GM03348 (cell line): Measurements from ENCODE around the gene PHKB.
"Not testable (repeated sequence)": the region's sequence is repeated elsewhere in the genome, so short reads cannot be mapped to it uniquely, and the experiment has no call there.

Experiments
- DNase-seq: peaks from one replicate; pipeline ENCODE4 v3.0.0; 2012; ENCODE audit warnings: low spot score

PHKB gene

GRCh38 chr16:47626246-47626645, 165.1 kb downstream of the PHKB start:
- no peak for DNase-seq

GRCh38 chr16:47627085-47627639, 166.0 kb downstream of the PHKB start:
- DNase-seq = no peak

- DNase-seq = no peak
These were observed 166.6 kb downstream of the PHKB start for GRCh38 chr16:47627721-47628120.

GRCh38 chr16:47631131-47631530, 170.0 kb downstream of the PHKB start:
- DNase-seq = no peak

- no peak for DNase-seq
These were observed 173.0 kb downstream of the PHKB start for GRCh38 chr16:47634126-47634525.

GRCh38 chr16:47634727-47635126, 173.6 kb downstream of the PHKB start:
- no peak for DNase-seq

- DNase-seq = no peak
These were observed 175.5 kb downstream of the PHKB start for GRCh38 chr16:47636501-47637099.

- no peak for DNase-seq
These were observed 177.0 kb downstream of the PHKB start for GRCh38 chr16:47638175-47638574.

GRCh38 chr16:47640661-47641060, 179.5 kb downstream of the PHKB start:
- no peak for DNase-seq

- DNase-seq = no peak
These were observed 182.3 kb downstream of the PHKB start for GRCh38 chr16:47643323-47644000.

GRCh38 chr16:47644166-47644565, 183.0 kb downstream of the PHKB start:
- DNase-seq = peak; percentile 56

GRCh38 chr16:47644661-47645060, 183.5 kb downstream of the PHKB start:
- peak; percentile 29 for DNase-seq

GRCh38 chr16:47646914-47647313, 185.8 kb downstream of the PHKB start:
- DNase-seq = no peak

GRCh38 chr16:47657032-47657431, 195.9 kb downstream of the PHKB start:
- DNase-seq = no peak

GRCh38 chr16:47657977-47658376, 196.8 kb downstream of the PHKB start:
- no peak for DNase-seq

GRCh38 chr16:47660540-47660939, 199.4 kb downstream of the PHKB start:
- no peak for DNase-seq

- DNase-seq = peak; percentile 4
These were observed 203.7 kb downstream of the PHKB start for GRCh38 chr16:47664653-47665325.

- DNase-seq = no peak
These were observed 205.3 kb downstream of the PHKB start for GRCh38 chr16:47666434-47666833.

- DNase-seq = no peak
These were observed 206.8 kb downstream of the PHKB start for GRCh38 chr16:47667956-47668355.

- no peak for DNase-seq
These were observed 211.3 kb downstream of the PHKB start for GRCh38 chr16:47672475-47672874.

- no peak for DNase-seq
These were observed 215.6 kb downstream of the PHKB start for GRCh38 chr16:47676635-47677177.

GRCh38 chr16:47681571-47681970, 220.4 kb downstream of the PHKB start:
- DNase-seq = not testable (repeated sequence)

- no peak for DNase-seq
These were observed 226.6 kb downstream of the PHKB start for GRCh38 chr16:47687694-47688093.
